PC-3 (cell line): ENCODE data around the gene EMCN.
"Not testable (repeated sequence)": the region's sequence is repeated elsewhere in the genome, so short reads cannot be mapped to it uniquely, and the experiment has no call there.

Source experiments
- CTCF ChIP-seq: fragments of 300-600 bp; sonication (generic); conservative IDR thresholded peaks from 2 replicates; pipeline ENCODE4 v1.5.1; 2017; ENCODE audit warnings: antibody characterized with exemption, low read depth, mild to moderate bottlenecking, low read length
- EZH2 ChIP-seq: fragments of 300-600 bp; sonication (generic); IDR thresholded peaks from one replicate; pipeline ENCODE4 v1.6.1; 2017; ENCODE audit warnings: antibody characterized with exemption, mild to moderate bottlenecking, low read length; ENCODE audit not compliant: unreplicated experiment

- not testable (repeated sequence) for TF ChIP-seq CTCF, EZH2
These were observed 137.4 kb downstream of the EMCN start for GRCh38 chr4:100380401-100380800.
